MM.1S (cell line): ENCODE results near the gene ASPSCR1.

ENCODE experiments used
- DNase-seq: peaks from one replicate; pipeline ENCODE4 v3.0.0-alpha.2; 2015
- H2AFZ ChIP-seq: fragments of 300-600 bp; sonication (generic); 2 replicates; pipeline ENCODE4 v1.6.0; 2016; ENCODE audit warnings: antibody characterized with exemption, low read length
- H3F3A ChIP-seq: fragments of 300-600 bp; sonication (generic); 2 replicates; pipeline ENCODE4 v1.6.1; 2016; ENCODE audit warnings: mild to moderate bottlenecking, antibody characterized with exemption, low read length, moderate library complexity, mixed read lengths; ENCODE audit not compliant: insufficient read depth
- H3K27ac ChIP-seq: fragments of 300-600 bp; sonication (generic); 2 replicates; pipeline ENCODE4 v1.5.1; 2016; ENCODE audit warnings: mild to moderate bottlenecking, low read length
- H3K27me3 ChIP-seq: fragments of 300-600 bp; sonication (generic); replicated peaks from 2 replicates; pipeline ENCODE4 v1.6.0; 2016; ENCODE audit warnings: low read length; ENCODE audit not compliant: insufficient read depth
- H3K36me3 ChIP-seq: fragments of 300-600 bp; sonication (generic); replicated peaks from 2 replicates; pipeline ENCODE4 v1.6.1; 2016; ENCODE audit warnings: mild to moderate bottlenecking, low read length, mixed read lengths; ENCODE audit not compliant: insufficient read depth
- H3K4me1 ChIP-seq: fragments of 300-600 bp; sonication (generic); 2 replicates; pipeline ENCODE4 v1.6.1; 2016; ENCODE audit warnings: low read length, mixed read lengths
- H3K4me2 ChIP-seq: fragments of 300-600 bp; sonication (generic); 2 replicates; pipeline ENCODE4 v1.6.0; 2016; ENCODE audit warnings: low read depth, low read length
- H3K4me3 ChIP-seq: fragments of 300-600 bp; sonication (generic); 2 replicates; pipeline ENCODE4 v1.5.1; 2016; ENCODE audit warnings: low read length, mixed read lengths
- H3K79me2 ChIP-seq: fragments of 300-600 bp; sonication (generic); 2 replicates; pipeline ENCODE4 v1.6.1; 2016; ENCODE audit warnings: mixed run types, low read length, mixed read lengths
- H3K9ac ChIP-seq: fragments of 300-600 bp; sonication (generic); 2 replicates; pipeline ENCODE4 v1.6.1; 2016; ENCODE audit warnings: low read length, mixed read lengths
- H3K9me2 ChIP-seq: fragments of 300-600 bp; sonication (generic); replicated peaks from 2 replicates; pipeline ENCODE4 v1.6.1; 2016; ENCODE audit warnings: mild to moderate bottlenecking, low read length, mixed read lengths; ENCODE audit not compliant: insufficient read depth
- H3K9me3 ChIP-seq: fragments of 300-600 bp; sonication (generic); replicated peaks from 2 replicates; pipeline ENCODE4 v1.6.1; 2016; ENCODE audit warnings: mild to moderate bottlenecking, low read length, mixed read lengths; ENCODE audit not compliant: insufficient read depth
- H4K20me1 ChIP-seq: fragments of 300-600 bp; sonication (generic); 2 replicates; pipeline ENCODE4 v1.6.1; 2016; ENCODE audit warnings: mild to moderate bottlenecking, low read length, moderate library complexity, mixed read lengths; ENCODE audit not compliant: insufficient read depth
- CTCF ChIP-seq: fragments of 300-600 bp; sonication (generic); IDR thresholded peaks from 2 replicates; pipeline ENCODE4 v1.5.1; 2016; ENCODE audit warnings: antibody characterized with exemption, low read length, mixed read lengths
- EZH2 ChIP-seq: fragments of 300-600 bp; sonication (generic); optimal IDR thresholded peaks from 2 replicates; pipeline ENCODE3; 2017; ENCODE audit warnings: low read depth, mild to moderate bottlenecking, antibody characterized with exemption, low read length, mixed read lengths
- EZH2phosphoT487 ChIP-seq: fragments of 300-600 bp; sonication (generic); IDR thresholded peaks from 2 replicates; pipeline ENCODE4 v1.6.1; 2018; ENCODE audit warnings: antibody characterized with exemption, low read length

ASPSCR1 gene

DNA sequence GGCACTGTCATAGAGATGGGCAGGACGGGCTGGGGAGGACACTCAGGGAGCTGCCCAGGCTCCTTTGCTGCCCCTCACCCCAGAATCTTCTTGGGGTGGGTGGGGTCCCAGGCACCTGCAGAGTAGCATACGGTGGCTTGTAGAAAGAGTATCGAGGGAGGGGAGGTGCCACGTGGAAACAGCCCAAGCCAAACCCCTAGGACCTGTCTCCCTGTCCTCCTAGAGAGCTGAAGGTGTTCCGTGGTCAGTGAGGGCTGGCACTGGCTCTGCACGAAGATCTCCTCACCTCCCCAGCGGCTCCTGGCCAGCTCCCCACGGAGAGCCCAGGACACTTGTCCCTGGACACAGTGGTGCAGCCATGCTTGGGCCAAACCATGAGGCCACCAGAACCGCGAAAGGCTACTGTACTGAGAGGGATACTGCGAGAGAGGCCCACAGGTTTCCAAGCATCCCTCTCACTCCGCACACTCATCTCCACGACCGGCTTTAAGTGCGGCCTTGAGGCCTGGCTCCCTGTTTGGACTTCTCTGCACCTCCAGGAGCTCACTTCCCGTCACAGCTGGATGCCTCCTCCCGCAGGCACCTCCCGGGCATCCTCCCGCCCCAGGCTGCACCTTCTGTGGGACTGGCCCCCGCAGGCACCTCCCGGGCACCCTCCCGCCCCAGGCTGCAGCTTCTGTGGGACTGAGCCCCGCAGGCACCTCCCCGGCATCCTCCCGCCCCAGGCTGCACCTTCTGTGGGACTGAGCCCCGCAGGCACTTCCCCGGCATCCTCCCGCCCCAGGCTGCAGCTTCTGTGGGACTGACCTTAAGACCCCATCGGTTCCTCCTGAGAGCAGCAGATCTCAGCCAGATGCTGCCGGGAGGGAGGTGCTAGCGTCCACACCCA is 47.9 kb upstream of the ASPSCR1 start:
- Histone ChIP-seq H4K20me1 (0 out of 2 replicates have a peak, but pooled peaks cover 3% of the 10 kb centered on the region), H3K4me1 (peaks cover 17% of the 10 kb centered on the region), H3K27me3 (no peaks in the 10 kb centered on the region), H3F3A (peaks cover 15% of the 10 kb centered on the region), H3K36me3 (no peaks in the 10 kb centered on the region), H2AFZ (no peak overlapping the region), H3K27ac (no peak overlapping the region), H3K9ac (no peak overlapping the region), H3K4me3 (no peak overlapping the region), H3K9me3 (no peaks in the 10 kb centered on the region), H3K79me2 (peaks cover 33% of the 10 kb centered on the region), H3K9me2 (no peaks in the 10 kb centered on the region), H3K4me2 (no peak overlapping the region)
- no peak for DNase-seq
- TF ChIP-seq CTCF: no peak

- Histone ChIP-seq H3K4me2 (no peak overlapping the region), H3K4me1 (peaks cover 11% of the 10 kb centered on the region), H3K9me3 (no peaks in the 10 kb centered on the region), H3K79me2 (peaks cover 23% of the 10 kb centered on the region), H3K9me2 (no peaks in the 10 kb centered on the region), H3F3A (peaks cover 9% of the 10 kb centered on the region), H3K27me3 (no peaks in the 10 kb centered on the region), H3K4me3 (no peak overlapping the region), H3K27ac (no peak overlapping the region), H3K9ac (no peak overlapping the region), H2AFZ (no peak overlapping the region), H4K20me1 (0 out of 2 replicates have a peak, but pooled peaks cover 3% of the 10 kb centered on the region), H3K36me3 (no peaks in the 10 kb centered on the region)
- no peak for DNase-seq
- TF ChIP-seq EZH2phosphoT487 (no peak), CTCF (no peak), EZH2 (no peak)
Measured at GRCh38 chr17:81930142-81931125, 47.0 kb upstream of the ASPSCR1 start.

- TF ChIP-seq EZH2 (no peak), EZH2phosphoT487 (no peak), CTCF (no peak)
- H3K27ac ChIP-seq: no peak overlapping the region
- H3K4me2 ChIP-seq: no peak overlapping the region
Measured at GRCh38 chr17:81931189-81931556, 46.3 kb upstream of the ASPSCR1 start.

More at GRCh38 chr17:81931189-81931556, 46.3 kb upstream of the ASPSCR1 start:
- H3K9me2 ChIP-seq: no peaks in the 10 kb centered on the region
- 0 out of 2 replicates have a peak, but pooled peaks cover 2% of the 10 kb centered on the region for H4K20me1 ChIP-seq
- H3K4me1 ChIP-seq: peaks cover 6% of the 10 kb centered on the region
- H3K27me3 ChIP-seq: no peaks in the 10 kb centered on the region
- no peak for DNase-seq
- H3F3A ChIP-seq: peaks cover 5% of the 10 kb centered on the region
- no peaks in the 10 kb centered on the region for H3K36me3 ChIP-seq
- no peak overlapping the region for H2AFZ ChIP-seq
- H3K9me3 ChIP-seq: no peaks in the 10 kb centered on the region
- H3K9ac ChIP-seq: no peak overlapping the region
- peaks cover 21% of the 10 kb centered on the region for H3K79me2 ChIP-seq
- H3K4me3 ChIP-seq: no peak overlapping the region
